ENCODE data around the gene ACKR4.

GRCh38 chr3:132643366-132643765 lies 46.3 kb downstream of the ACKR4 start:
- TF ChIP-seq CTCF (conservative IDR thresholded peaks at IDR 0.05; ENCODE audit: low read length) (no peak), EZH2phosphoT487 (IDR thresholded peaks at IDR 0.05; ENCODE audit: borderline replicate concordance) (no peak)

Measured in Loucy (cell line).